B cell (primary cell): Measurements from ENCODE around the gene CD93. TPM values are rescaled to one million over a fixed set of nuclear protein-coding genes. Genes with fewer than 3 reads are reported as not detected.

Source experiments
- ATAC-seq: fragments of 200-7000 bp; cut with Tn5 transposase; one replicate; pipeline ENCODE4 v1.10.0; 2021; ENCODE audit warnings: low read depth, mild to moderate bottlenecking, moderate number of reproducible peaks, moderate library complexity
- CTCF ChIA-PET: fragments of 350-600 bp; sonication (Branson Sonifier 250); formaldehyde crosslinking; loops from one replicate; lab custom pipeline; 2021; ENCODE audit warnings: antibody characterized with exemption, inconsistent platforms; lab: Charles Lee
- POLR2A ChIA-PET: fragments of 350-600 bp; sonication (Branson Sonifier 250); formaldehyde crosslinking; loops from one replicate; lab custom pipeline; 2021; ENCODE audit warnings: antibody characterized with exemption; lab: Charles Lee
- DNase-seq: peaks from one replicate; pipeline ENCODE4 v3.0.0; 2013
- H2AFZ ChIP-seq: 2 replicates; pipeline ENCODE4 v1.6.1; 2012; ENCODE audit warnings: mild to moderate bottlenecking, low read depth, low read length; ENCODE audit not compliant: insufficient read depth, poor library complexity, severe bottlenecking
- H3K27ac ChIP-seq, 2 donors: 1 replicate in 1 of 2; 2 replicates in 1 of 2; pipeline ENCODE4 v1.5.1; 2012 to 2013; ENCODE audit warnings: low read length in 2 of 2, mild to moderate bottlenecking in 2 of 2, moderate library complexity in 1 of 2
- H3K27me3 ChIP-seq, 4 experiments: fragments of 200-600 bp in 1 of 4; sonication (generic) in 1 of 4; replicated peaks in 1 of 4; 1 replicate in 2 of 4; 2 replicates in 2 of 4; pipeline versions ENCODE4 v1.6.1 to v1.7.0; 2013 to 2016; ENCODE audit warnings: low read length in 3 of 4, mild to moderate bottlenecking in 2 of 4, mixed read lengths in 1 of 4, moderate library complexity in 1 of 4; ENCODE audit not compliant: insufficient read depth in 4 of 4, control insufficient read depth in 3 of 4; ENCODE audit errors: control extremely low read depth in 1 of 4
- H3K36me3 ChIP-seq, 2 experiments: replicated peaks in 1 of 2; 1 replicate in 1 of 2; 2 replicates in 1 of 2; pipeline versions ENCODE4 v1.6.1 to v1.7.1; 2013; ENCODE audit warnings: low read length in 1 of 2; ENCODE audit not compliant: insufficient read depth in 2 of 2, control insufficient read depth in 1 of 2; ENCODE audit errors: control extremely low read depth in 1 of 2, extremely low read depth in 1 of 2
- H3K4me1 ChIP-seq, 2 donors: fragments of 200-600 bp in 1 of 2; sonication (generic) in 1 of 2; 1 replicate in 1 of 2; 2 replicates in 1 of 2; pipeline versions ENCODE4 v1.5.1 to v1.6.1; 2013 to 2017; ENCODE audit warnings: low read length in 2 of 2; ENCODE audit not compliant: control insufficient read depth in 2 of 2, insufficient read depth in 2 of 2
- H3K4me2 ChIP-seq: replicated peaks from 2 replicates; pipeline ENCODE3; 2012; ENCODE audit warnings: mild to moderate bottlenecking, low read depth, low read length; ENCODE audit not compliant: poor library complexity, severe bottlenecking
- H3K4me3 ChIP-seq, 5 experiments: fragments of 200-600 bp in 1 of 5; sonication (generic) in 1 of 5; 1 replicate in 3 of 5; 2 replicates in 2 of 5; pipeline versions ENCODE4 v1.5.1 to v1.7.0; 2011 to 2016; ENCODE audit warnings: low read length in 4 of 5, mild to moderate bottlenecking in 4 of 5, low read depth in 2 of 5, control low read depth in 1 of 5, moderate library complexity in 1 of 5; ENCODE audit not compliant: insufficient read depth in 1 of 5; ENCODE audit errors: control extremely low read depth in 1 of 5, extremely low read depth in 1 of 5
- H3K79me2 ChIP-seq: fragments of 200-600 bp; sonication (generic); one replicate; pipeline ENCODE4 v1.6.0; 2016; ENCODE audit warnings: low read length; ENCODE audit not compliant: control insufficient read depth, insufficient read depth
- H3K9ac ChIP-seq: fragments of 200-600 bp; sonication (generic); 2 replicates; pipeline ENCODE4 v1.6.1; 2017; ENCODE audit warnings: mild to moderate bottlenecking, low read length, moderate library complexity
- H3K9me3 ChIP-seq, 3 donors: one replicate each; pipeline versions ENCODE4 v1.6.1 to v1.7.1; 2013; ENCODE audit warnings: low read length in 2 of 3; ENCODE audit not compliant: control insufficient read depth in 2 of 3, insufficient read depth in 1 of 3; ENCODE audit errors: control extremely low read depth in 1 of 3
- H4K20me1 ChIP-seq: 2 replicates; pipeline ENCODE4 v1.6.0; 2012; ENCODE audit warnings: mild to moderate bottlenecking, low read length; ENCODE audit not compliant: insufficient read depth, control insufficient read depth, poor library complexity, severe bottlenecking
- H3K27ac Mint-ChIP-seq: one replicate; pipeline ENCODE4 v1.8.0; 2021; ENCODE audit warnings: mixed read lengths
- H3K27me3 Mint-ChIP-seq: one replicate; pipeline ENCODE4 v1.8.0; 2021; ENCODE audit warnings: mixed read lengths
- H3K4me1 Mint-ChIP-seq: one replicate; pipeline ENCODE4 v1.8.0; 2021; ENCODE audit warnings: mixed read lengths
- H3K4me3 Mint-ChIP-seq: one replicate; pipeline ENCODE4 v1.8.0; 2021; ENCODE audit warnings: mixed read lengths
- H3K9me3 Mint-ChIP-seq: one replicate; pipeline ENCODE4 v1.8.0; 2022; ENCODE audit warnings: mixed read lengths; ENCODE audit not compliant: insufficient read depth
- CTCF ChIP-seq: fragments of 200-600 bp; IDR thresholded peaks from one replicate; pipeline ENCODE4 v1.8.0; 2022; ENCODE audit warnings: antibody characterized with exemption, mild to moderate bottlenecking
- EZH2 ChIP-seq: IDR thresholded peaks from 2 replicates; pipeline ENCODE4 v1.6.1; 2012; ENCODE audit warnings: borderline replicate concordance, low read depth, mild to moderate bottlenecking, moderate library complexity, low read length; ENCODE audit not compliant: insufficient read depth, poor library complexity, severe bottlenecking
- WGBS: methylation state at CpG from one replicate; pipeline ENCODE4 v1.1.5; 2013; ENCODE audit warnings: missing lambda C conversion rate; ENCODE audit not compliant: insufficient coverage; 5-methylcytosine and 5-hydroxymethylcytosine counted together
- intact Hi-C: fragments of 100-400 bp; cut with micrococcal nuclease; formaldehyde crosslinking; loops from one replicate; pipeline ENCODE4 v1.10.0; 2022
- polyA plus RNA-seq: library from polyadenylated mRNA; depleted of rRNA; stranded (reverse); fragments of >200 nt; gene quantifications from 2 replicates; pipeline ENCODE4 v1.2.3, GENCODE V29; 2012
- total RNA-seq, 2 donors: library from RNA; stranded (reverse); fragments of 120-200 nt in 1 of 2; gene quantifications; 1 replicate in 1 of 2; 2 replicates in 1 of 2; pipeline versions ENCODE4 v1.2.3 to v1.2.4, GENCODE V29; 2013 to 2022

The CD93 gene
- total and polyA plus RNA-seq, 2 donors (not counting 1 experiment from before 2014, with no cell fraction given): 0.12 to 0.51 TPM

GRCh38 chr20:23086931-23087411, 847 bp upstream of the CD93 start:
- DNase-seq (no peak), ATAC-seq (no peak)
- POLR2A ChIA-PET: no interaction called here
- Histone ChIP-seq H2AFZ (no peak overlapping the region), H3K27ac (no peak overlapping the region), H3K4me1 (peaks cover 0 to 8% of the 10 kb centered on the region in 2 donors), H4K20me1 (no peaks in the 10 kb centered on the region), H3K79me2 (no peaks in the 10 kb centered on the region), H3K27me3 (peaks cover 0 to 2% (median 0%) of the 10 kb centered on the region in 4 experiments), H3K4me2 (no peak overlapping the region), H3K4me3 (peak overlapping the region in 1 of 5 experiments; percentile 49), H3K9me3 (peaks cover 0 to 5% (median 0%) of the 10 kb centered on the region in 3 donors), H3K9ac (no peak overlapping the region), H3K36me3 (no peaks in the 10 kb centered on the region)
- H3K9me3 Mint-ChIP-seq: no peaks in the 10 kb centered on the region
- H3K4me3 Mint-ChIP-seq: no peak overlapping the region
- no peaks in the 10 kb centered on the region for H3K27me3 Mint-ChIP-seq
- no peaks in the 10 kb centered on the region for H3K4me1 Mint-ChIP-seq
- CTCF ChIA-PET: no interaction called here
- intact Hi-C loops: no loop called here
- no peak for TF ChIP-seq EZH2
- TF ChIP-seq CTCF: no peak
- WGBS: 75% methylated on average over 14 of the region's 14 CpGs
- no peak overlapping the region for H3K27ac Mint-ChIP-seq

DNA sequence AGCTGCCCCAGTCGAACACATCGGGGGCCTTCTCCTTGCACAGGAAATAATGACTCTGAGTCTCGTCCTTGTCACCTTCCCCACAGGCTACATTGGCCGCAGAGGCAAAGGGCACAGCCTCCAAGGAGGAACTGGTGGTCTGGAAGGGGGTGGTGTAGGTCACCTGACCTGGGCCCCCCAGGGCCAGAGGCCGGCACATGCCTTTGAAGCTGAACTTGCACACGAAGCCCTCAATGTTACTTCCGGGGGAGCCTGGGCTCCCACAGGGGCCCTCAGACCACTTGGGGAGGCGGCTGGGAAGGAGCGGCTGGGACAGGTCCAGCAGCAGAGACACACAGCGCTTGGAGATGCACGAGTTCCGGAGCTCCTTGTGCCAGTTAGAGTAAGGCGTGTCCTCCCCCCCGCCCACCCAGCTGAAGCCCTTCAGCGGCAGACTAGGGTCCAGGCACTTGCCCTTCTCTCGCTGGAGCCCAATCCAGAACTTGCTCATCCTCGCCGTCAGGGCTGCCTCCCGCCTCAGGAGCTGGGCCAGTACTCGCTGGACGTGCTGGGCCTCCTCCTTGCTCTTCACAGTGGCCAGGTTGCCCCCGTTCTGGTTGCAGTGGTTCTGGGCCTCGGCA, 578 bp downstream of the CD93 start:
- Mint-ChIP-seq H3K27me3 (no peaks in the 10 kb centered on the region), H3K4me1 (no peaks in the 10 kb centered on the region), H3K27ac (no peak overlapping the region), H3K9me3 (no peaks in the 10 kb centered on the region), H3K4me3 (no peak overlapping the region)
- Histone ChIP-seq H3K79me2 (no peaks in the 10 kb centered on the region), H3K4me2 (no peak overlapping the region), H3K27me3 (peaks cover 0 to 2% (median 0%) of the 10 kb centered on the region in 4 experiments), H3K27ac (no peak overlapping the region), H3K9me3 (peaks cover 0 to 5% (median 0%) of the 10 kb centered on the region in 3 donors), H4K20me1 (no peaks in the 10 kb centered on the region), H3K4me3 (peak overlapping the region in 1 of 5 experiments; percentile 16), H2AFZ (no peak overlapping the region), H3K9ac (no peak overlapping the region), H3K4me1 (peaks cover 0 to 8% of the 10 kb centered on the region in 2 donors), H3K36me3 (no peaks in the 10 kb centered on the region)
- no peak for DNase-seq
- no peak for TF ChIP-seq EZH2
- no peak for TF ChIP-seq CTCF
- intact Hi-C loops: no loop called here
- POLR2A ChIA-PET: no interaction called here
- CTCF ChIA-PET: no interaction called here
- 80% methylated on average over 23 of the region's 23 CpGs for WGBS
- ATAC-seq: no peak
